CD4-positive, alpha-beta T cell treated with Interleukin-17A for 4 hours (primary cell): ENCODE data around the gene EMD.

Experiments
- DNase-seq: peaks from one replicate; pipeline ENCODE4 v3.0.0-alpha.2; 2020; ENCODE audit warnings: mixed read lengths

The EMD gene

GRCh38 chrX:154426916-154427770 is 48.0 kb downstream of the EMD start:
- DNase-seq, result no peak

- DNase-seq, result peak; percentile 89
Measured at GRCh38 chrX:154428176-154429171, 49.4 kb downstream of the EMD start, which contains the start of gene ATP6AP1. ATP6AP1 (plus strand) TSS chrX:154428677; CDS start chrX:154428693, 16 bp downstream.

DNA sequence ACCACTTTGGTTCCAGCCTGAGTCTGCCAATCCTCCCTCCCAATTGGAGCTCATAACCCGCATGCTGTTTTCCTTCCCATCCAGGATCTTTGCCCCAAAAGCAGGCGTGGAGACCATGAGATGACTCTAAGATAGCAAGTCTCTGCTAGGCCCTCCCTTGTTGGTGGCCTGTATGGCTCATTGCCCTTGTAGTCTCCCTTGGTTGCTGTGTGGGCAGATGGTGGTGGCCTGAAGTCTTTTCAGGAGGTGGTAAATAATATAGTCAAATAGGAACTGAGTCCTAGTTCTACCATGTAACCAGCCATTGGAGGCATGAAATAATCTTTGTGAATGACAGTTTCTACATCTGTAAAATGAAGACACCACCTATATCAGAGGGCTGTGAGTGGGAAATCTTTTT is 50.6 kb downstream of the EMD start:
- no peak for DNase-seq

GRCh38 chrX:154430479-154430878 is 51.4 kb downstream of the EMD start:
- DNase-seq, result no peak

- DNase-seq, result no peak
Measured at GRCh38 chrX:154430916-154431315, 51.8 kb downstream of the EMD start.
